Gastrocnemius medialis (tissue), 4 donors: ENCODE data around the gene SFI1. TPM values are rescaled to one million over a fixed set of nuclear protein-coding genes. Genes with fewer than 3 reads are reported as not detected.

Experiments used
- ATAC-seq, 2 donors: fragments of 150-250 bp; one replicate each; pipeline ENCODE4 v1.9.1; 2016
- DNase-seq, 2 donors: peaks; one replicate each; pipeline ENCODE4 v3.0.0-alpha.2; 2019
- H3K27ac ChIP-seq, 4 donors: fragments of 200-600 bp; sonication (generic); 1 replicate in 1 of 4; 2 replicates in 3 of 4; pipeline ENCODE4 v1.5.1; 2016 to 2018; ENCODE audit warnings: mild to moderate bottlenecking in 2 of 4, moderate library complexity in 1 of 4
- H3K27me3 ChIP-seq, 3 donors: fragments of 200-600 bp; sonication (generic) in 2 of 3; 1 replicate in 1 of 3; 2 replicates in 2 of 3; pipeline versions ENCODE4 v1.5.1 to v1.6.0; 2016 to 2019; ENCODE audit warnings: mild to moderate bottlenecking in 1 of 3, moderate library complexity in 1 of 3
- H3K36me3 ChIP-seq, 2 donors: fragments of 200-600 bp; sonication (generic) in 1 of 2; one replicate each; pipeline ENCODE4 v1.5.1; 2017 to 2018
- H3K4me1 ChIP-seq, 2 donors: fragments of 200-600 bp; sonication (generic) in 1 of 2; one replicate each; pipeline ENCODE4 v1.5.1; 2016 to 2017; ENCODE audit warnings: mild to moderate bottlenecking in 2 of 2
- H3K4me3 ChIP-seq, 4 donors: fragments of 200-600 bp; sonication (generic) in 3 of 4; 1 replicate in 1 of 4; 2 replicates in 3 of 4; pipeline ENCODE4 v1.5.1; 2016 to 2019; ENCODE audit warnings: mild to moderate bottlenecking in 2 of 4
- H3K9me3 ChIP-seq, 3 donors: fragments of 200-600 bp; sonication (generic) in 2 of 3; 1 replicate in 1 of 3; 2 replicates in 2 of 3; pipeline ENCODE4 v1.5.1; 2016 to 2019
- CTCF ChIP-seq, 5 experiments: fragments of 450-650 bp in 3 of 5; fragments of 200-600 bp in 2 of 5; sonication (generic) in 2 of 5; IDR thresholded peaks in 4 of 5; conservative IDR thresholded peaks in 1 of 5; 1 replicate in 4 of 5; 2 replicates in 1 of 5; pipeline ENCODE4 v1.5.1; 2016 to 2019; ENCODE audit warnings: antibody characterized with exemption in 5 of 5, mild to moderate bottlenecking in 3 of 5, moderate library complexity in 3 of 5
- POLR2A ChIP-seq, 2 donors: fragments of 450-650 bp; IDR thresholded peaks; one replicate each; pipeline ENCODE4 v1.6.1; 2017; ENCODE audit warnings: antibody characterized with exemption in 2 of 2, mild to moderate bottlenecking in 2 of 2, moderate library complexity in 2 of 2
- in situ Hi-C, 4 donors: fragments of 200-750 bp; cut with MboI; loops; one replicate each; pipeline versions ENCODE4 v1.15.0 to v1.8.0; 2017; ENCODE audit warnings: low sequenced_read_pairs in 4 of 4
- intact Hi-C: fragments of 100-400 bp; cut with DNase I; formaldehyde crosslinking; loops from one replicate; pipeline ENCODE4 v1.15.1; 2023; ENCODE audit warnings: low total_unique reads
- total RNA-seq, 4 donors: library from RNA; depleted of rRNA; stranded (reverse); fragments of >200 nt; gene quantifications; one replicate each; pipeline versions ENCODE4 v1.1.0 to v1.2.3, GENCODE V29; 2016

SFI1 gene
- total RNA-seq, 4 donors from 2014 or later = 1.1 to 12.6 (median 2.7) TPM

- Histone ChIP-seq H3K4me1 (peaks cover 9 to 21% of the 10 kb centered on the region in 2 donors), H3K4me3 (no peak overlapping the region), H3K9me3 (no peaks in the 10 kb centered on the region), H3K27me3 (no peaks in the 10 kb centered on the region), H3K27ac (no peak overlapping the region), H3K36me3 (peaks cover 3 to 34% of the 10 kb centered on the region in 2 donors)
- in situ Hi-C loops = loop anchor here in 2 of 4 donors (25.0 kb wide), 2 partner anchors 285 to 310 kb away; partner anchors contain the start of gene PATZ1 (in 1 of the 2)
- ATAC-seq (no peak), DNase-seq (no peak)
- intact Hi-C loops = no loop called here
- TF ChIP-seq CTCF (IDR thresholded peaks at IDR 0.05 in 4 of 5, conservative IDR thresholded peaks at IDR 0.05 in 1 of 5) (no peak), POLR2A (IDR thresholded peaks at IDR 0.05) (no peak)
Measured at GRCh38 chr22:31647523-31648320, 151.4 kb downstream of the SFI1 start.

- Histone ChIP-seq H3K36me3 (peaks cover 3 to 26% of the 10 kb centered on the region in 2 donors), H3K9me3 (no peaks in the 10 kb centered on the region), H3K4me3 (no peak overlapping the region), H3K27ac (peak overlapping the region in 3 of 4 donors; percentile 49 to 72 (median 65)), H3K4me1 (peaks cover 23 to 32% of the 10 kb centered on the region in 2 donors), H3K27me3 (no peaks in the 10 kb centered on the region)
- ATAC-seq (peak in 1 of 2 donors; percentile 52), DNase-seq (no peak)
- intact Hi-C loops (no loop called here), in situ Hi-C loops (loop anchor here in 1 of 4 donors (25.0 kb wide), 1 partner anchor 287 kb away; the partner anchor contains the start of gene YWHAH)
- TF ChIP-seq CTCF (IDR thresholded peaks at IDR 0.05 in 4 of 5, conservative IDR thresholded peaks at IDR 0.05 in 1 of 5) (no peak), POLR2A (IDR thresholded peaks at IDR 0.05) (no peak)
Measured at GRCh38 chr22:31650391-31650790, 154.1 kb downstream of the SFI1 start.

- in situ Hi-C loops = loop anchor here in 1 of 4 donors (25.0 kb wide), 1 partner anchor 286 kb away; the partner anchor contains the start of gene YWHAH
Measured at GRCh38 chr22:31651664-31652063, 155.3 kb downstream of the SFI1 start.

GRCh38 chr22:31652088-31652487 lies 155.8 kb downstream of the SFI1 start:
- intact Hi-C loops (no loop called here), in situ Hi-C loops (loop anchor here in 1 of 4 donors (25.0 kb wide), 1 partner anchor 285 kb away; the partner anchor contains the start of gene YWHAH)
- H3K4me1 ChIP-seq = peaks cover 23 to 32% of the 10 kb centered on the region in 2 donors
- H3K27me3 ChIP-seq = no peaks in the 10 kb centered on the region
- peak overlapping the region; percentile 49 to 72 (median 60) for H3K27ac ChIP-seq
- peak in 1 of 2 donors; percentile 68 for DNase-seq
- H3K4me3 ChIP-seq = no peak overlapping the region
- H3K36me3 ChIP-seq = peaks cover under 1 to 15% of the 10 kb centered on the region in 2 donors
- peak; percentile 45 to 55 for ATAC-seq
- TF ChIP-seq POLR2A (IDR thresholded peaks at IDR 0.05) = no peak
- no peak for TF ChIP-seq CTCF (IDR thresholded peaks at IDR 0.05 in 4 of 5, conservative IDR thresholded peaks at IDR 0.05 in 1 of 5)
- no peaks in the 10 kb centered on the region for H3K9me3 ChIP-seq

More at GRCh38 chr22:31651664-31652063, 155.3 kb downstream of the SFI1 start:
- Histone ChIP-seq H3K4me3 (no peak overlapping the region), H3K36me3 (peaks cover 3 to 19% of the 10 kb centered on the region in 2 donors), H3K27me3 (no peaks in the 10 kb centered on the region), H3K9me3 (no peaks in the 10 kb centered on the region), H3K27ac (peak overlapping the region; percentile 49 to 72 (median 60)), H3K4me1 (peaks cover 23 to 32% of the 10 kb centered on the region in 2 donors)
- DNase-seq (no peak), ATAC-seq (no peak)
- intact Hi-C loops = no loop called here
- TF ChIP-seq POLR2A (IDR thresholded peaks at IDR 0.05) (no peak), CTCF (IDR thresholded peaks at IDR 0.05 in 4 of 5, conservative IDR thresholded peaks at IDR 0.05 in 1 of 5) (no peak)
